Activated gamma-delta T cell (primary cell): ENCODE measurements around the gene ABCA3.

Experiments
- DNase-seq: peaks from one replicate; lab custom pipeline; 2025; lab: John Stamatoyannopoulos, UW

The ABCA3 gene

DNA sequence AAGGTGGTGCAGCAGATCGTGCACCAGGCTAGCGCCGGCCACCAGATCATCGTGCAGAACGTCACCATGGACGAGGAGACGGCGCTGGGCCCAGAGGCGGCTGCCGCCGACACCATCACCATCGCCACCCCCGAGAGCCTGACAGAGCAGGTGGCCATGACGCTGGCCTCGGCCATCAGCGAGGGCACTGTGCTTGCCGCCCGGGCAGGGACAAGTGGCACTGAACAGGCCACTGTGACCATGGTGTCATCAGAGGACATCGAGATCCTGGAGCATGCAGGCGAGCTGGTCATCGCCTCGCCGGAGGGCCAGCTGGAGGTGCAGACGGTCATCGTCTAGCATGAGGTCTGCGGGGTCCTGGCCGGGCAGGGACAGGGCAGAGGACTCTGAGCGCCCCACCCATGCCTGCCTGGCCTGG, 105.3 kb downstream of the ABCA3 start:
- DNase-seq = no peak

GRCh38 chr16:2234813-2235170, 105.7 kb downstream of the ABCA3 start:
- DNase-seq = no peak

- DNase-seq = no peak
Observed at GRCh38 chr16:2233872-2234812, 106.4 kb downstream of the ABCA3 start.

DNA sequence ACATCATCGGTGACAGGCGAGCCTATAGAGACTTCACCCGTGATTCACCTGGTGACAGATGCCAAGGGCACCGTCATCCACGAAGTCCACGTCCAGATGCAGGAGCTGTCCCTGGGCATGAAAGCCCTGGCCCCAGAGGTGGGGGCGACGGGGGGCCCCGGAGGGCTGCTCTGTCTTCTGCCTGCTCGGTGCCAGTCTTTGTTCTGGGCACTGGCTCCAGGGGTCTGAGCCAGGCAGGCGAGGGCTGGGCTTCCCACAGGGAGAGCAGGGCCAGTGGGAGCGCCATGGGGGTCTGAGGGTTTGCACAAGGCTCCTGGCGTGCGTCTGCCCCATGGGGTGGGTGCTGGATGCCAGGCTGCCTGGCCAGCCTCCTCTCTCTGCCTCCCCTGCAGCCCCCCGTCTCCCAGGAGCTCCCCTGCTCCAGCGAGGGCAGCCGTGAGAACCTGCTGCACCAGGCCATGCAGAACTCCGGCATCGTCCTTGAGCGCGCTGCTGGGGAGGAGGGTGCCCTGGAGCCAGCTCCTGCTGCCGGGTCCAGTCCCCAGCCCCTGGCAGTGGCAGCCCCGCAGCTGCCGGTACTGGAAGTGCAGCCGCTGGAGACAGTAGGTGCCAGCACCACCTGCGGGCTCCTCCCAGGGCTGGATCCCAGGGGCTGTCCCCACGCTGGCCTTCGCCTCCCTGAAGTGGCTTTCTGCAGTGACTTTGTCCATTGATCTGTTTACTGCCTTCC, 107.3 kb downstream of the ABCA3 start:
- no peak for DNase-seq

DNA sequence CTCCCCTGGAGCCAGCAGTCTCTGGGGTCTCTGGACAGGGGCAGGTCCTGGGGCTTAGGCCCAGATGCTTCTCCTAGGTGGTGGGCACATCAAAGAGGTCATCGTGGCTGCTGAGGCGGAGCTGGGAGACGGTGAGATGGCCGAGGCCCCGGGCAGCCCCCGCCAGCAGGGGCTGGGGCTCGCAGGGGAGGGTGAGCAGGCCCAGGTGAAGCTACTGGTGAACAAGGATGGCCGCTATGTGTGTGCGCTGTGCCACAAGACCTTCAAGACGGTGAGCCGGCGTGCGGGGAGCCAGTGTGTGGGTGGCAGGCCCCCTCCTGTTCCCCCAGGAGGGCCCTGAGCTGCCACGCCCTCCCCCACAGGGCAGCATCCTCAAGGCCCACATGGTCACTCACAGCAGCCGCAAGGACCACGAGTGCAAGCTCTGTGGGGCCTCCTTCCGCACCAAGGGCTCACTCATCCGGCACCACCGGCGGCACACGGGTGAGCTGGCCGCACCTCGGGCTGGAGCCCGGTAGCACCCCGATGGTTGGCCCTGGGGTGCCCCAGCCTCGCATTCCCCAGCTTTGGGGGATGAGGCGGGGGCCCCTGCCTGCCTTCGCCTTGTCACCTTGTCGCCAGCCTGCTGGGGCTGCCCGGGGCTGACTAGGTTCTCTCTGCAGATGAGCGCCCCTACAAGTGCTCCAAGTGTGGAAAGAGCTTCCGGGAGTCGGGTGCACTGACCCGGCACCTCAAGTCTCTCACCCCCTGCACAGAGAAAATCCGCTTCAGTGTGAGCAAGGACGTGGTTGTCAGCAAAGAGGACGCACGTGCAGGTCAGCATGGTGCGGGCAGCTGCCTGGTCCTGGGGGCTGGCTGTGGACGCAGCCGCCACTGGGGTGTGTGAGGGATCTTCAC, 108.2 kb downstream of the ABCA3 start:
- DNase-seq = no peak

DNA sequence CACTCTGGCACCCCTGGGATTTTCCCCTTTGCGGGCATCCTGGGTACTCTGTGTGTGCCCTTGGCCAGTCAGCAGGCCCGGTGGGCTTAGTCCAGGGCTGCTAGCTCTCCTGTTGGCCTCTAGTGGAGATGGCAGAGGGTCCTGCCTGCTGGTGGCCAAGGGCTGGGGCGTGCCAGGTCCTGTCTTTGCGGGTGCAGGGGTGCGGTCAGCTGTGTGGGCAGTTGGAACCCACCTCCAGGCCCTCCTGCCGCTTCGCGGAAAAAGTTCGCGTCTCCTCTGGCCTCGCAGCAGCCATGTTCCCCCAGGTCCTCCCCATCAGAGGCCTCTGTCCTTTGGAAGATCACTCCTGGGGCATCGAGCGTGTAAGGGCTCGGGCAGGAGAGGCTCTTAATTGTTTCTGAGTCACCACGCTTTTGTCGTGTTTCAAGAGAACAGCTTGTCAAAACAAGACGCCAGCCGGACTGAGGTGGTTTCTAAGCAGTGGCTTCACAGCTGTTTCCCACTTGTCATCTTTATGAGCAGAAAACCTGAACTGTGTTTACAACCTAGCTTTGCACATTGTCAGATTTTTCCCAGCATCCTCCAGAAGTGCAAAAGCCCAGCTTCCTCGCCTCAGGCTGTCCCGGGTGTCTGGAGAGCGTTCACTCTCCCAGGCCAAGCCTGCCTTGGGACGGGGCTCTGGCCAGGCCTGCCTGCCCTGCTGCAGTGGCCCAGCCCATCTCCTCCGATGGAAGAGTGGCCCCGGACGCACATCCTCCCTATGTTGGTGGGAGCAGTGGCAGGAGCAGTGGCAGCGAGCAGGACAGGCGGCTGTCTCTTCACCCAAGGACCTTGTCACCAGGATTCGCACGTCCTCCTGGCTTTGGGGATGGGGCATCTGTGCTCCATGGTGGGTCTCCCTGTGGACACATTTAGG, 109.3 kb downstream of the ABCA3 start:
- DNase-seq = no peak

DNA sequence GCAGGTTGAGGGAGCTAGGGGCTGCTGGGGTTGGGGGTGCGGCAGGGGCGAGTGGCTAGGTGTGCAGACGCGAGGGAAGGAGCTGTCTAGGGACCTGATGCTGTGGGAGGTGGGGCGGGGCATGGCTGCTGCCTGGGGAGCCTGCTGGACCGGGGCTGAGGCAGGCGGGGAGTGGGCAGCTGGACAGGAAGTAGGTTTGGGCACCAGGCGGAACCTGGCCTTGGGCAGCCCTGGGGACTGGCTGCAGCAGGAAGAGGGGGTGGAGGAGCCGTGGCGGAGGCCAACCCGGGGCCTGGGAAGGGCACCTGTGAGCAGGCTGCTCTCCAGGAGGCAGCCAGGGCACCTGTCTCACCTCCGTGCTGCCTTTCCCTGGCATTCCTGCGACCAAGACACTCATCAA, 110.2 kb downstream of the ABCA3 start:
- no peak for DNase-seq

DNA sequence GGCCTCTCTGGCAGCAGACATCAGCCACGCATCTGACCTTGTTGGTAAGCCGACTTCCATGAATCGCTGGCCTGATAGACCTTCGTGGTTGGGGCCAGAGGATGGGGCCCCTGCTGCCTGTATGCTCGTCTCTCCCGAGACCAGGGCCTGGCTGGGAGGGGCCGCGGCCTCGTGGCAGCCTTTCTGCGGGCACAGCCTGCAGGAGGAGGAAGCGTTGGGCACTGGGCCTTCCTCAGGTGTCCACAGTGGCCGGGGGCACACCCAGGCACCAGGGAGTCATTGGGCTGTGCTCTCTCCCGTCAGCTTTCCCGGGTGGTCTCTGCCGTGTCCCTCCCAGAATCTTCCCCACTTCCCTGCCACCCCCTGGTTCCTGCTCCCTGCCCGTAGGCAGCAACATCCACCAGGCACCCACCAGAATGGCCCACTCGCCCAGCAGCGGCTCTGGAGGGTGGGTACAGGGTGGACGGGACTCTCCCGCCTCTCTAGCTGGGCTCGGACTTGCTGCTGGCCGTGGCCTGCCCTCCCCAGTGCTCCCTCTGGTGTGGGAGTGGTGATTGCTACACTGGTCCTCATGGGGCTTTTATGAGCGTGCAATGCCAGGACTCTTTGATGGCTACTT, 110.8 kb downstream of the ABCA3 start:
- no peak for DNase-seq

GRCh38 chr16:2229091-2229490, 111.4 kb downstream of the ABCA3 start:
- DNase-seq = no peak

DNA sequence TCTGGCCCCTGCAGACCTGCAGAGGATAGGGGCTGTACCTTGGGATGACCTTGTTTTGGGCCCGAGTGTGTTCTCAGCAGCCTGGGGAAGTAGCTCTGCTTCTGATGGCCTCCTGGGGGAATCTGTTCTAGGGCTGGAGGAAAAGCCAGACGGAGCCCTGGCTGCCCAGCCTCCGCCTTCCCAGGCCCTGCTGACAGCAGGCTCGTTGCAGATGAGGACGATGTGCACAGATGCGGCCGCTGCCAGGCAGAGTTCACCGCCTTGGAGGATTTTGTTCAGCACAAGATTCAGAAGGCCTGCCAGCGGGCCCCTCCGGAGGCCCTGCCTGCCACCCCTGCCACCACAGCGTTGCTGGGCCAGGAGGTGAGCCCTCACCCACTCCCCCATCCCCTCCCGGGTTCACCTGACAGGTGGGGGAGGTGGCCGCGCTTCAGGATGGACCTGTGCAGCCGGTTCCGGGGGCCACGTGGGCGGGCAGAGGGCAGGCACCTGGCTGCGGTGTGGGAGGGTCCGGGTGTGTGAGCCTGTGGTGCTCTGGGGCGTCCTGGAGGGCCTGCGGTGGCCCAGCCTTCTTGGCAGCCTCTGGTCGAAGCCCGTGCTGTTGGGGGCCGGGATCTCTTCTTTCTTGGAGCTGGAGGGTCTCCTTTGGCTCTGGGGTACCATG, 112.2 kb downstream of the ABCA3 start:
- no peak for DNase-seq

DNA sequence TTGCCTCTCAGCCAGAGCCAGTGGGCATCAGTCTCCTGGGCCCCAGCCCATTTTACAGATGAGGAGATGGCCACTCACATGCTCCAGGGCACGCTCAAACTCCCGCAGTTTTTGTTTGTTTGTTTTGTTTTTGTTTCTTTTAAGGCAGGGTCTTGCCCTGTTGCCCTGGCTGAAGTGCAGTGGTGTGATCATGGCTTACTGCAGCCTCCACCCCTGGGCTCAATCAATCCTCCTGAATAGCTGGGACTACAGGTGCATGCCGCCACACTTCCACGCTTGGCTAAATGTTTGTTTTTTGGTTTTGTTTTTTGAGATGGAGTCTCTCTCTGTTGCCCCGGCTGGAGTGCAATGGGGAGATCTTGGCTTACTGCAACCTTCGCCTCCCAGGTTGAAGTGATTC, 113.6 kb downstream of the ABCA3 start:
- DNase-seq = no peak

- no peak for DNase-seq
Observed at GRCh38 chr16:2226245-2226793, 114.2 kb downstream of the ABCA3 start.
